ENCODE measurements around the gene PNLDC1. TPM values are rescaled to one million over a fixed set of nuclear protein-coding genes. Genes with fewer than 3 reads are reported as not detected.

Gene PNLDC1
- total RNA-seq, 1 donor from 2014 or later: not detected

DNA sequence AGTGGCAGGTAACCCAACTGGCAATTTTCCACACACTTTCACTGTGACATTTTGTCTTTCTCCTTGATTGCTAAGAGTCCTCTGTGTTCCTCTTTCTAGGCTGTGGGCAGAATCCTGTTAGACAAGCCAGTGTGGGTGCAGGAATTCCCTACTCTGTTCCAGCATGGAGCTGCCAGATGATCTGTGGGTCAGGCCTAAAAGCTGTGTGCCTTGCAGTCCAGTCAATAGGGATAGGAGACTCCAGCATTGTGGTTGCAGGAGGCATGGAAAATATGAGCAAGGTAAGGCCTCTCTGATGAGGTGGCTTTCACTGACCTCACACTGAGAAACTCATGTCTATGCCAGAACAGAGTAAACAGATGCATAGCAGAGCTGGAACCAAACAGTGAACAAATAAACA lies 33.2 kb upstream of the PNLDC1 start:
- Mint-ChIP-seq H3K4me1 (ENCODE audit: unreplicated experiment) (peaks cover 7% of the 10 kb centered on the region), H3K9me3 (ENCODE audit: unreplicated experiment) (no peaks in the 10 kb centered on the region), H3K27me3 (ENCODE audit: unreplicated experiment) (no peaks in the 10 kb centered on the region), H3K27ac (ENCODE audit: unreplicated experiment) (no peak overlapping the region), H3K4me3 (ENCODE audit: unreplicated experiment) (no peak overlapping the region), H3K36me3 (ENCODE audit: unreplicated experiment) (peaks cover 26% of the 10 kb centered on the region)
- TF ChIP-seq, protein P1, sequence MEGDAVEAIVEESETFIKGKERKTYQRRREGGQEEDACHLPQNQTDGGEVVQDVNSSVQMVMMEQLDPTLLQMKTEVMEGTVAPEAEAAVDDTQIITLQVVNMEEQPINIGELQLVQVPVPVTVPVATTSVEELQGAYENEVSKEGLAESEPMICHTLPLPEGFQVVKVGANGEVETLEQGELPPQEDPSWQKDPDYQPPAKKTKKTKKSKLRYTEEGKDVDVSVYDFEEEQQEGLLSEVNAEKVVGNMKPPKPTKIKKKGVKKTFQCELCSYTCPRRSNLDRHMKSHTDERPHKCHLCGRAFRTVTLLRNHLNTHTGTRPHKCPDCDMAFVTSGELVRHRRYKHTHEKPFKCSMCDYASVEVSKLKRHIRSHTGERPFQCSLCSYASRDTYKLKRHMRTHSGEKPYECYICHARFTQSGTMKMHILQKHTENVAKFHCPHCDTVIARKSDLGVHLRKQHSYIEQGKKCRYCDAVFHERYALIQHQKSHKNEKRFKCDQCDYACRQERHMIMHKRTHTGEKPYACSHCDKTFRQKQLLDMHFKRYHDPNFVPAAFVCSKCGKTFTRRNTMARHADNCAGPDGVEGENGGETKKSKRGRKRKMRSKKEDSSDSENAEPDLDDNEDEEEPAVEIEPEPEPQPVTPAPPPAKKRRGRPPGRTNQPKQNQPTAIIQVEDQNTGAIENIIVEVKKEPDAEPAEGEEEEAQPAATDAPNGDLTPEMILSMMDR (IDR thresholded peaks at IDR 0.05): no peak
- DNase-seq (ENCODE audit: extremely low spot score, unreplicated experiment): no peak

DNA sequence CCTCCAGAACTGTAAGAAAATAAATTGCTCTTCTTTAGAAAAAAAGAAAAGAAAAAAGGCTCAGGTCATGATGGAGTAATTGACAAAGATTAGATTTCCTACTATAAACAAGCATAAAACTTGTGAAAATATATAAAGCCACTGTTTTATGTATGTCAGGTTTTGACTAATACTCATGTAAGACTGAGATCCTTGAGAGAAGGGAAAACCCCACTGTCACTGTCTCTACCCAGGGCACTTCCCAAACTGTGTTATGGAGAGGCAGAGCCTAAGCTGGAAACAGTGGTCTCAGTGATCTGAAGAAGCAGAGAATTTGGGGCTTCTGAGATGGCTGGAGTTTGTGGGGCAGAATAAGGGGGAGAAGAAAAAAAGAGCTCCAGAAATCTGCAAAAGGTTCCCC lies 30.6 kb upstream of the PNLDC1 start:
- TF ChIP-seq, protein P1 (IDR thresholded peaks at IDR 0.05): no peak
- no peak overlapping the region for H3K27ac Mint-ChIP-seq (ENCODE audit: unreplicated experiment)
- no peaks in the 10 kb centered on the region for H3K9me3 Mint-ChIP-seq (ENCODE audit: unreplicated experiment)
- no peaks in the 10 kb centered on the region for H3K4me1 Mint-ChIP-seq (ENCODE audit: unreplicated experiment)
- DNase-seq (ENCODE audit: extremely low spot score, unreplicated experiment): no peak
- peaks cover 26% of the 10 kb centered on the region for H3K36me3 Mint-ChIP-seq (ENCODE audit: unreplicated experiment)
- H3K27me3 Mint-ChIP-seq (ENCODE audit: unreplicated experiment): no peaks in the 10 kb centered on the region
- H3K4me3 Mint-ChIP-seq (ENCODE audit: unreplicated experiment): no peak overlapping the region

DNA sequence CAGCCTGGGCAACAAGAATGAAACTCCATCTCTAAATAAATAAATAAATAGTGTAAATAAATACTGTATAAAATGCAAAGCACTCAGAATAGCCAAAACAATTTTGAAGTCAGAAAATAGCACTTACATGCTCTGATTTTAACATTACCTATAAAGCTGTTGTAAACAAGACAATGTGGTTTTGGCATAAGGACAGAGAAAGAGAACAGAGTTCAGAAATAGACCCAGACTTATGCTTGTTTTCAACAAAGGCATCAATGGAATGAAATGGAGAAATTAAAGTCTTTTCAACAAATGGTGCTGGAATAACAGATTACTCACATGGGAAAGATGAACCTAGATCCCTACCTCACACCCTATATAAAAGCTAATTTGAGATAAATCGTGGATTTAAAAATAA lies 27.9 kb upstream of the PNLDC1 start:
- Mint-ChIP-seq H3K4me3 (ENCODE audit: unreplicated experiment) (no peak overlapping the region), H3K27me3 (ENCODE audit: unreplicated experiment) (no peaks in the 10 kb centered on the region), H3K36me3 (ENCODE audit: unreplicated experiment) (peaks cover 33% of the 10 kb centered on the region), H3K27ac (ENCODE audit: unreplicated experiment) (no peak overlapping the region), H3K9me3 (ENCODE audit: unreplicated experiment) (no peaks in the 10 kb centered on the region), H3K4me1 (ENCODE audit: unreplicated experiment) (no peaks in the 10 kb centered on the region)
- no peak for DNase-seq (ENCODE audit: extremely low spot score, unreplicated experiment)
- TF ChIP-seq, protein P1 (IDR thresholded peaks at IDR 0.05): no peak

DNA sequence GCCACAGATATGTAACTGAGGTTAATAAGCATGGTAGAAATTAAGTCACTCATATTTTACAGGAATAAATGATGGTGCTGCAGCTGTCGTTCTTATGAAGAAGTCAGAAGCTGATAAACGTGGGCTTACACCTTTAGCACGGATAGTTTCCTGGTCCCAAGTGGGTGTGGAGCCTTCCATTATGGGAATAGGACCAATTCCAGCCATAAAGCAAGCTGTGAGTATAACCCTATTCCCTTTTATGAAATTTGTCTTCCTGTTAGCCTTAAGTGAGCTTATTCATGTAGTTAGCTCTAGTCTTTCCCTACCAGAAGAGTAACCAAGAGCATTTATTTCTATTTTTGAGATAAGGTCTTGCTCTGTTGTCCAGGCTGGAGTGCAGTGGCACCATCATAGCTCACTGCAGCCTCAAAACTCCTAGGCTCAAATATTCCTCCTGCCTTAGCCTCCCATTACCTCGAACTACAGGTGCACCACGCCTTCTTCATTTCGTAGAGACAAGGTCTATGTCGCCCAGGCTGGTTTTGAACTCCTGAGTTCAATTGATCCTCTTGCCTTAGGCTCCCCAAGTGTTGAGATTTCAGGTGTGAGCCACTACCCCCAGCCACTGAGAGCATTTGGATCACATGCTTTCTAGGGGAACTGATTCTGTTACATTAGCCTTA lies 22.7 kb upstream of the PNLDC1 start:
- no peaks in the 10 kb centered on the region for H3K27me3 Mint-ChIP-seq (ENCODE audit: unreplicated experiment)
- TF ChIP-seq, protein P1 (IDR thresholded peaks at IDR 0.05): no peak
- no peak overlapping the region for H3K4me3 Mint-ChIP-seq (ENCODE audit: unreplicated experiment)
- H3K27ac Mint-ChIP-seq (ENCODE audit: unreplicated experiment): no peak overlapping the region
- H3K9me3 Mint-ChIP-seq (ENCODE audit: unreplicated experiment): no peaks in the 10 kb centered on the region
- no peaks in the 10 kb centered on the region for H3K4me1 Mint-ChIP-seq (ENCODE audit: unreplicated experiment)
- DNase-seq (ENCODE audit: extremely low spot score, unreplicated experiment): no peak
- peaks cover 48% of the 10 kb centered on the region for H3K36me3 Mint-ChIP-seq (ENCODE audit: unreplicated experiment)

DNA sequence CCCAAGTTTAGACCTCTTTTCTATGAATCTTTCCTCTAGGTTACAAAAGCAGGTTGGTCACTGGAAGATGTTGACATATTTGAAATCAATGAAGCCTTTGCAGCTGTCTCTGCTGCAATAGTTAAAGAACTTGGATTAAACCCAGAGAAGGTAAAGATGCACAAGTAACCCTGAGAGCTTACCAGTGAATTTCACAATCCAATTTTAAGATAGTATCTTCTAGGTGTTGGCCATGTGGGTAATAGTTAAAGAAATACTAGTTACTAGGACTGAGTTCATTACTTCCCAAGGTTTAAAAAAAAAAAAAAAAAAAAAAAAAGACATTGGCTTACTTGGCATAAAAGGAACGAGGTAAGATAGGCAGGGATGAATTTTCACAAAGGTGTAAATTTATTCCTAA lies 21.9 kb upstream of the PNLDC1 start:
- Mint-ChIP-seq H3K27ac (ENCODE audit: unreplicated experiment) (no peak overlapping the region), H3K27me3 (ENCODE audit: unreplicated experiment) (no peaks in the 10 kb centered on the region), H3K4me3 (ENCODE audit: unreplicated experiment) (no peak overlapping the region), H3K36me3 (ENCODE audit: unreplicated experiment) (peaks cover 56% of the 10 kb centered on the region), H3K9me3 (ENCODE audit: unreplicated experiment) (no peaks in the 10 kb centered on the region), H3K4me1 (ENCODE audit: unreplicated experiment) (no peaks in the 10 kb centered on the region)
- TF ChIP-seq, protein P1 (IDR thresholded peaks at IDR 0.05): no peak
- no peak for DNase-seq (ENCODE audit: extremely low spot score, unreplicated experiment)

Measured in osteocyte (in vitro differentiated cells).